Immature natural killer cell (primary cell): ENCODE data around the gene ZBTB7A. TPM values are rescaled to one million over a fixed set of nuclear protein-coding genes. Genes with fewer than 3 reads are reported as not detected.
"Not testable (repeated sequence)": the region's sequence is repeated elsewhere in the genome, so short reads cannot be mapped to it uniquely, and the experiment has no call there.

Source experiments
- DNase-seq, 3 donors: peaks; one replicate each; pipeline ENCODE4 v3.0.0; 2022; ENCODE audit warnings: mixed read lengths in 1 of 3
- H3K27ac Mint-ChIP-seq, 6 donors: one replicate each; pipeline ENCODE4 v1.8.0; 2020; ENCODE audit warnings: mixed read lengths in 6 of 6, mild to moderate bottlenecking in 5 of 6, inconsistent platforms in 4 of 6, moderate library complexity in 3 of 6
- H3K27me3 Mint-ChIP-seq, 3 donors: one replicate each; pipeline ENCODE4 v1.8.0; 2020 to 2021; ENCODE audit warnings: low read depth in 3 of 3, mild to moderate bottlenecking in 3 of 3, mixed read lengths in 3 of 3, moderate library complexity in 3 of 3, inconsistent platforms in 1 of 3
- H3K36me3 Mint-ChIP-seq, 3 donors: one replicate each; pipeline ENCODE4 v1.8.0; 2020; ENCODE audit warnings: mixed read lengths in 3 of 3, inconsistent platforms in 2 of 3, mild to moderate bottlenecking in 2 of 3
- H3K4me1 Mint-ChIP-seq, 2 donors: one replicate each; pipeline ENCODE4 v1.8.0; 2020; ENCODE audit warnings: inconsistent platforms in 2 of 2, mild to moderate bottlenecking in 2 of 2, mixed read lengths in 2 of 2, moderate library complexity in 1 of 2
- H3K4me3 Mint-ChIP-seq, 5 donors: one replicate each; pipeline ENCODE4 v1.8.0; 2020; ENCODE audit warnings: mild to moderate bottlenecking in 5 of 5, mixed read lengths in 5 of 5, inconsistent platforms in 3 of 5, moderate library complexity in 3 of 5
- H3K9me3 Mint-ChIP-seq, 6 donors: one replicate each; pipeline ENCODE4 v1.8.0; 2020; ENCODE audit warnings: mild to moderate bottlenecking in 6 of 6, mixed read lengths in 6 of 6, inconsistent platforms in 4 of 6, moderate library complexity in 3 of 6
- polyA plus RNA-seq, 3 donors: library from polyadenylated mRNA; unstranded; fragments of 300-500 nt; fragmentation: Illumina TruSeq; gene quantifications; one replicate each; pipeline ENCODE4 v1.2.3, GENCODE V29; 2021

ZBTB7A gene
- polyA plus RNA-seq, 3 donors from 2014 or later = 10.2 to 62.3 (median 29.0) TPM

- Mint-ChIP-seq H3K4me1 (peaks cover 0 to 18% of the 10 kb centered on the region in 2 donors), H3K4me3 (no peak overlapping the region), H3K36me3 (no peaks in the 10 kb centered on the region), H3K27me3 (peaks cover 0 to 12% (median 2%) of the 10 kb centered on the region in 3 donors), H3K27ac (no peak overlapping the region), H3K9me3 (no peaks in the 10 kb centered on the region)
- DNase-seq = peak in 1 of 3 donors; percentile 24
Observed at GRCh38 chr19:4014541-4015491, 51.9 kb downstream of the ZBTB7A start.

GRCh38 chr19:4013886-4014540 lies 52.7 kb downstream of the ZBTB7A start:
- no peaks in the 10 kb centered on the region for H3K9me3 Mint-ChIP-seq
- no peak for DNase-seq
- H3K27ac Mint-ChIP-seq = no peak overlapping the region
- no peak overlapping the region for H3K4me3 Mint-ChIP-seq
- H3K4me1 Mint-ChIP-seq = peaks cover 8 to 25% of the 10 kb centered on the region in 2 donors
- peaks cover 3 to 15% (median 7%) of the 10 kb centered on the region in 3 donors for H3K27me3 Mint-ChIP-seq
- H3K36me3 Mint-ChIP-seq = no peaks in the 10 kb centered on the region

GRCh38 chr19:4012975-4013634 lies 53.6 kb downstream of the ZBTB7A start:
- no peaks in the 10 kb centered on the region for H3K9me3 Mint-ChIP-seq
- H3K4me1 Mint-ChIP-seq = peaks cover 16 to 30% of the 10 kb centered on the region in 2 donors

GRCh38 chr19:4012092-4012974 lies 54.4 kb downstream of the ZBTB7A start:
- Mint-ChIP-seq H3K4me3 (no peak overlapping the region), H3K4me1 (peaks cover 16 to 30% of the 10 kb centered on the region in 2 donors), H3K27ac (no peak overlapping the region), H3K27me3 (peaks cover 7 to 22% (median 8%) of the 10 kb centered on the region in 3 donors), H3K9me3 (no peaks in the 10 kb centered on the region), H3K36me3 (no peaks in the 10 kb centered on the region)
- no peak for DNase-seq

More at GRCh38 chr19:4012975-4013634, 53.6 kb downstream of the ZBTB7A start:
- H3K27me3 Mint-ChIP-seq = peaks cover 7 to 21% (median 8%) of the 10 kb centered on the region in 3 donors
- no peak overlapping the region for H3K4me3 Mint-ChIP-seq
- H3K36me3 Mint-ChIP-seq = no peaks in the 10 kb centered on the region
- no peak for DNase-seq
- no peak overlapping the region for H3K27ac Mint-ChIP-seq

DNA sequence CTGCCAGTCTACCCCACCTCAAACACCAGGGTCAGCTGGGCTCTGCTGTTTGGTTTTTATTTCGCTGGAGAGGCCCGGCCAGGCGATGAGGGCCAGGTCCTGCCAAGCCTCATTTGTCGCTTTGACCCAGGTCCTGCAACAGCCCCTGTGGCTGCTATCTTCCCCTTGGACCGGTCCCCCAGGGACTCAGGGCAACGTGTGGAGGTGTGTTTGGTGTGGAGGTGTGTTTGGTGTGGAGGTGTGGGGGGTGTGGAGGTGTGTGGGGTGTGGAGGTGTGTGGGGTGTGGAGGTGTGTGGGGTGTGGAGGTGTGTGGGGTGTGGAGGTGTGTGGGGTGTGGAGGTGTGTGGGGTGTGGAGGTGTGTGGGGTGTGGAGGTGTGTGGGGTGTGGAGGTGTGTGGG lies 55.3 kb downstream of the ZBTB7A start:
- peak overlapping the region in 2 of 6 donors; percentile 42 to 45 for H3K27ac Mint-ChIP-seq
- H3K9me3 Mint-ChIP-seq, H3K4me3 Mint-ChIP-seq, H3K36me3 Mint-ChIP-seq, DNase-seq: not testable (repeated sequence)
- peaks cover 16 to 30% of the 10 kb centered on the region in 2 donors for H3K4me1 Mint-ChIP-seq
- peaks cover 7 to 21% (median 8%) of the 10 kb centered on the region in 3 donors for H3K27me3 Mint-ChIP-seq

- Mint-ChIP-seq H3K9me3 (no peaks in the 10 kb centered on the region), H3K27ac (no peak overlapping the region), H3K4me1 (peaks cover 16 to 31% of the 10 kb centered on the region in 2 donors), H3K4me3 (no peak overlapping the region), H3K27me3 (peaks cover 8 to 17% (median 8%) of the 10 kb centered on the region in 3 donors), H3K36me3 (no peaks in the 10 kb centered on the region)
- no peak for DNase-seq
Observed at GRCh38 chr19:4010808-4011110, 55.9 kb downstream of the ZBTB7A start.

DNA sequence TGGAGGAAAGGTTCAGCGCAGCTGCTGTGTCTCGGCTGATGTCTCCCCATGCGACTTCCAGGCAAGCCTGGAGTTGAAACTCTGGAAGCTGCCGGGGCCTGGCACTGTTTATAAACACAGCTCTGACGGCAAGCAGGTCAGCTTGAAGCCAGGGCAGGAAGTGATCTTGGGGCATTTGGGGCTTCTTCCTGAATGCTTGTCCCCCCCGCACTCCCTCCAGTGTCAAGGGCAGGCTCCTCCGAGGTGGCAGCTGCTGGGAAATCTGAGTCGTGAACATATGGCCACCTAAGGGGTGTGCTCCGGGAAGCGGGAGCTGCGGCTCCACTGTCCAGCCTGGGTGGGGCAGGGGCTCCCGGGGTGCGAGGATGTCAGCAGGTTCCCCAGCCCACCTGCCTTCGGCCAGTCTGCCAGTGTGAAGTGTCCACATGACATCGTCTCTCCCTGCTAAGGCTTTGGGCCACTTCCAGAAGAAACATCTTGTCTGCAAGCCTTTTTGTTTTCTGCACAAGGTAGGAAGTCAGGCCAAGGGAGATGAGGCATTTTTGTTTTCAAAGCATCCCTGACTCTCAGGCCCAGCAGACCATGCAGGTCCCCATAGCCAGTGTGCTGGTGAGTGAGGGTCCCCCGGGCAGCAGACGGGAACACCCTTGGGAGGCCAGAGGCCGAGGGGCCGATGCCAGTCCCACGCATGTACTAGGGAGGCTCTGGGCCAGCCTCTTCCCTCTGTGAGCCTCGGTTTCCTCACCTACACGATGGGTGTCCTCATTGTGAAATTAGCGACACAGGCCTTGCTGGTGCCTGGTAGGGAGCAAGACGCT lies 56.5 kb downstream of the ZBTB7A start:
- Mint-ChIP-seq H3K27ac (no peak overlapping the region), H3K4me3 (peak overlapping the region in 3 of 5 donors; percentile 6 to 88 (median 33)), H3K4me1 (peaks cover 16 to 31% of the 10 kb centered on the region in 2 donors)

DNA sequence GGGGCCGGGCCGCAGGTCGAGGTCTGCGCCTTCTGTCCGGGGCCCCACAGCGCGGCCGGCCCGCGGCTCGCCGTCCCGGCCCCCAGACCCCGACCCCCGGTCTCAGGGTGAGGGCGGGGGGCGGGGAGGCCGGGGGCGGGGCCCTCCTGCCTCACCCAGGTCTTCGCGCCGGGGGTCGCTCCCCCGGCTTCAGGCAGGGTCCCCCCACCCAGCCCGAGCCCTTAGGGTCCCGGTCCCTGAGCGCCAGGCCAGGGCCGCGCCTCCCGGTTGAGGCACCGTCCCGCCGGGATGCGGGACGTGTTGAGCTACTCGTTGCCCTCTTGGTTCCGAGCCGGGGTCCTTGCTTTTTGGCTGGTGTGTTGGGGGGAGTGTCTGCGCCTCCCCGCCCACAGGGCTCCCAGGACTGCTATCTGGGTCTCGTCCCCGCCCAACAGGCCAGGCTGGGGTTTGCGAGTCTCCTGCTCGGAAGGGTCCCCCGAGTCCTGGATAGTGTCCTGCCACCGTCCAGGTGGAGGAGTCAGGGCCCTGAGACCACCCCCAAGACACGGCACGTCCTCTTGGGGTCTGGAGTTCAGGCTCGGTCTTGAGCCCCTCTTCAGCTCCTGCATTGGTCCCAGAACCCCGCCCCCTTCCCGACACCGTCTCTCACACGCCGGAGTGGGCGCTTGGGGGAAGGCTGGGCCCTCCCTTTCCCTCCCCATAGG lies 58.7 kb downstream of the ZBTB7A start:
- H3K4me1 Mint-ChIP-seq = peaks cover 16 to 27% of the 10 kb centered on the region in 2 donors
- no peaks in the 10 kb centered on the region for H3K36me3 Mint-ChIP-seq
- H3K4me3 Mint-ChIP-seq = peak overlapping the region; percentile 82 to 91 (median 86)
- peaks cover 6 to 17% (median 8%) of the 10 kb centered on the region in 3 donors for H3K27me3 Mint-ChIP-seq
- H3K27ac Mint-ChIP-seq = peak overlapping the region; percentile 17 to 83 (median 79)
- no peaks in the 10 kb centered on the region for H3K9me3 Mint-ChIP-seq
- DNase-seq = no peak

More for the DNA sequence above, 56.5 kb downstream of the ZBTB7A start:
- no peaks in the 10 kb centered on the region for H3K9me3 Mint-ChIP-seq
- H3K27me3 Mint-ChIP-seq = peaks cover 8 to 17% (median 8%) of the 10 kb centered on the region in 3 donors
- no peaks in the 10 kb centered on the region for H3K36me3 Mint-ChIP-seq
- no peak for DNase-seq

- H3K4me1 Mint-ChIP-seq = peaks cover 16 to 25% of the 10 kb centered on the region in 2 donors
Observed at GRCh38 chr19:4007021-4007835, 59.5 kb downstream of the ZBTB7A start, which contains the start of gene PIAS4. TSS of gene PIAS4 (plus strand) at chr19:4007736. CDS start at chr19:4007761, 25 bp downstream.

DNA sequence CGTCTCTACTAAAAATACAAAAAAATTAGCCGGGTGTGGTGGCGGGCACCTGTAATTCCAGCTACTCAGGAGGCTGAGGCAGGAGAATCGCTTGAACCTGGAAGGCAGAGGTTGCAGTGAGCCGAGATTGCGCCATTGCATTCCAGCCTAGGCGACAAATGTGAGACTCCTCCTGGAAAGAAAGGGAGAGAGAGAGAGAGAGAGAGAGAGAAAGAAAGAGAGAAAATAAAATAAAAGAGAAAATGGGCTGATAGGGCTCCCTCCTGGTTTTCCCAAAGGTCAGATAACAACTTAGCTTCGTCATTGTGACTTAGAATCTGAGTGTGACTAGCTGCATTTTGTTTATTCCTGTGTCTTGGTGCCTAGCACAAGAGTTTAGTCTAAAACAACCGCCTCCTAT lies 61.3 kb downstream of the ZBTB7A start:
- H3K27ac Mint-ChIP-seq = peak overlapping the region in 1 of 6 donors; percentile 36
- DNase-seq = not testable (repeated sequence)
- H3K4me3 Mint-ChIP-seq = peak overlapping the region; percentile 39 to 82 (median 70)

More at GRCh38 chr19:4007021-4007835, 59.5 kb downstream of the ZBTB7A start, which contains the start of gene PIAS4:
- Mint-ChIP-seq H3K27ac (peak within 1 kb of the TSS; percentile 55 to 83 (median 79)), H3K27me3 (peaks cover 6 to 17% (median 8%) of the 10 kb centered on the region in 3 donors), H3K36me3 (no peaks in the 10 kb centered on the region), H3K4me3 (peak within 1 kb of the TSS; percentile 82 to 91 (median 86)), H3K9me3 (no peaks in the 10 kb centered on the region)
- peak; percentile 92 to 96 (median 96) for DNase-seq

GRCh38 chr19:4000798-4001197 lies 65.9 kb downstream of the ZBTB7A start:
- H3K4me1 Mint-ChIP-seq, H3K4me3 Mint-ChIP-seq, DNase-seq, H3K9me3 Mint-ChIP-seq, H3K36me3 Mint-ChIP-seq, H3K27me3 Mint-ChIP-seq, H3K27ac Mint-ChIP-seq: not testable (repeated sequence)

More for the DNA sequence above, 61.3 kb downstream of the ZBTB7A start:
- Mint-ChIP-seq H3K4me1 (peaks cover 16 to 18% of the 10 kb centered on the region in 2 donors), H3K27me3 (peaks cover 6 to 12% (median 8%) of the 10 kb centered on the region in 3 donors)
- not testable (repeated sequence) for H3K36me3 Mint-ChIP-seq, H3K9me3 Mint-ChIP-seq
